NB4 (cell line): ENCODE measurements around the gene APOF.
"Not testable (repeated sequence)": the region's sequence is repeated elsewhere in the genome, so short reads cannot be mapped to it uniquely, and the experiment has no call there.

Experiments used
- DNase-seq: peaks from one replicate; pipeline ENCODE4 v3.0.0; 2010; ENCODE audit warnings: low read depth
- H3K4me3 ChIP-seq: one replicate; pipeline ENCODE4 v1.5.1; 2011; ENCODE audit warnings: mild to moderate bottlenecking, low read depth, low read length, moderate library complexity
- MYC ChIP-seq: IDR thresholded peaks from 2 replicates; pipeline ENCODE4 v1.6.1; 2011; ENCODE audit warnings: low read depth, low read length
- POLR2A ChIP-seq: IDR thresholded peaks from 2 replicates; pipeline ENCODE4 v1.6.1; 2011; ENCODE audit warnings: mild to moderate bottlenecking; ENCODE audit not compliant: insufficient read length; ENCODE audit errors: extremely low read depth
- TF ChIP-seq, protein P1 (sequence below): IDR thresholded peaks from one replicate; pipeline ENCODE4 v1.5.1; 2012; ENCODE audit warnings: low read depth, low read length
- TF ChIP-seq, protein P2 (sequence below): IDR thresholded peaks from 2 replicates; pipeline ENCODE4 v1.6.1; 2011; ENCODE audit warnings: low read depth, low read length

APOF gene

DNA sequence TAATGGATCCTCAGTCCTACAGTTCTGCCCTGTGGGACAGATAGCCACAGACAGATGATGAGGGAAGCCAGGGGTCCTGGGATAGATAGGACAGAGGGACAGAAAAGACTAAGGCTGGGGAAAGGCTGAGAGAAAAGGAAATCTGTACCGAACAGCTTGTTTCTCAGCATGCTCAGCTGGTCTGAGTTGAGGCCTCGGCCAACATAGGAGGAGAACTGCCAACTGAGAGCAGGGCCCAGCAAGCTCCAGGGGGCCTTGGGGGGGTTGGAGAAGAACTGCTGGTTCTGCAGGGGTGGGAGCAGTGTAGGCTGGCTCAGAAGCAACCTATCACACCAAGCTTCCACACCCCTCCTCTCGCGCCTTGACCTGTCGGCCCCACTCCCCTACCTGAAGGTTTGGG lies 13.9 kb downstream of the APOF start:
- H3K4me3 ChIP-seq, result no peak overlapping the region
- TF ChIP-seq, protein P1, sequence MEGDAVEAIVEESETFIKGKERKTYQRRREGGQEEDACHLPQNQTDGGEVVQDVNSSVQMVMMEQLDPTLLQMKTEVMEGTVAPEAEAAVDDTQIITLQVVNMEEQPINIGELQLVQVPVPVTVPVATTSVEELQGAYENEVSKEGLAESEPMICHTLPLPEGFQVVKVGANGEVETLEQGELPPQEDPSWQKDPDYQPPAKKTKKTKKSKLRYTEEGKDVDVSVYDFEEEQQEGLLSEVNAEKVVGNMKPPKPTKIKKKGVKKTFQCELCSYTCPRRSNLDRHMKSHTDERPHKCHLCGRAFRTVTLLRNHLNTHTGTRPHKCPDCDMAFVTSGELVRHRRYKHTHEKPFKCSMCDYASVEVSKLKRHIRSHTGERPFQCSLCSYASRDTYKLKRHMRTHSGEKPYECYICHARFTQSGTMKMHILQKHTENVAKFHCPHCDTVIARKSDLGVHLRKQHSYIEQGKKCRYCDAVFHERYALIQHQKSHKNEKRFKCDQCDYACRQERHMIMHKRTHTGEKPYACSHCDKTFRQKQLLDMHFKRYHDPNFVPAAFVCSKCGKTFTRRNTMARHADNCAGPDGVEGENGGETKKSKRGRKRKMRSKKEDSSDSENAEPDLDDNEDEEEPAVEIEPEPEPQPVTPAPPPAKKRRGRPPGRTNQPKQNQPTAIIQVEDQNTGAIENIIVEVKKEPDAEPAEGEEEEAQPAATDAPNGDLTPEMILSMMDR, result no peak
- TF ChIP-seq POLR2A, result no peak
- TF ChIP-seq, protein P2, sequence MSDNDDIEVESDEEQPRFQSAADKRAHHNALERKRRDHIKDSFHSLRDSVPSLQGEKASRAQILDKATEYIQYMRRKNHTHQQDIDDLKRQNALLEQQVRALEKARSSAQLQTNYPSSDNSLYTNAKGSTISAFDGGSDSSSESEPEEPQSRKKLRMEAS, result no peak
- TF ChIP-seq MYC, result no peak
- DNase-seq, result no peak

DNA sequence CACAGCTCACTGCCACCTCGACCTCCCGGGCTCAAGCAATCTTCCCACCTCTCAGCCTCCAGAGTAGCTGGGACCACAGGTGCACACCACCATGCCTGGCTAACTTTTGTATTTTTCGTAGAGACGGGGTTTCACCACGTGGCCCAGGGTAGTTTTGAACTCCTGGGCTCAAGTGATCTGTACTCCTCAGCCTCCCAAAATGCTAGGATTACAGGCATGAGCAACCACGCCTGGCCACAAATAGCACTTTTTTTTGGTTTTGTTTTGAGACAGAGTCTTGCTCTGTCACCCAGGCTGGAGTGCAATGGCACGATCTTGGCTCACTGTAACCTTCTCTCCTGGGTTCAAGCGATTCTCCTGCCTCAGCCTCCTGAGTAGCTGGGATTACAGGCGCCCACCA lies 15.4 kb downstream of the APOF start:
- not testable (repeated sequence) for H3K4me3 ChIP-seq, DNase-seq

DNA sequence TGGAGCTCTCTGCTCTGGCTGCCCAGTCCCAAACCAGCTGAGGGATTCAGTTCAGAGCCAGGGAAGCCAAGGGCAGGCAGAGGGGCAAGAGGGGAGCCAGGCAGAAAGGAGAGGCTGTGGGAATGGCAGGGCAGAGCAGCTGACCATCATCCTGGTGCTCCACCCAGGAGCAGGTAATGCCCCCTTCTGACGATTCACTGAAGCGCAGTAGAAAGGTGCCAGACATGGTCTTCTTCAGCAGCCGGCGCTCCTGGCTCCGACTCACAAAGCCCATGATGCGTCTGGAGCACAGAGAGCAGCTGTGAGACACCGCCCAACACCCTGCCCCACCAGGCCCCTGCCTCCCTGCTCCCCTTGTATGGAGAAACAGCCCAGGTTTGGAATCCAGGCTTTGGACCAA lies 16.0 kb downstream of the APOF start:
- TF ChIP-seq, protein P2, result no peak
- TF ChIP-seq POLR2A (no peak), MYC (no peak)
- TF ChIP-seq, protein P1, result peak; percentile 32
- DNase-seq, result peak; percentile 39
- H3K4me3 ChIP-seq, result no peak overlapping the region

DNA sequence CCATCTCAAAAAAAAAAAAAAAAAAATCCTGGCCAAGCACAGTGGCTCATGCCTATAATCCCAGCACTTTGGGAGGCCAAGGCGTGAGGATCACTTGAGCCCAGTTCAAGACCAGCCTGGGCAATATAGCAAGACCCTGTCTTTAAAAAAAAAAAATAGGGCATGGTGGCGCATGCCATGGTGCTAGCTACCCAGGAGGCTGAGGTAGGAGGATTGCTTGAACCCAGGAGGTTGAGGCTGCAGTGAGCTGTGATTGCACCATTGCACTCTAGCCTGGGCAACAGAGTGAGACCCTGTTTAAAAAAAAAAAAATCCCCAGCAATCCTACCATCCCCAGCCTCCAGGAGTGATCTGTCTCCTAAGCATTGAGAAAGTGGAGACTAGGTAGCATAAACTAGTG lies 20.4 kb downstream of the APOF start:
- not testable (repeated sequence) for DNase-seq

DNA sequence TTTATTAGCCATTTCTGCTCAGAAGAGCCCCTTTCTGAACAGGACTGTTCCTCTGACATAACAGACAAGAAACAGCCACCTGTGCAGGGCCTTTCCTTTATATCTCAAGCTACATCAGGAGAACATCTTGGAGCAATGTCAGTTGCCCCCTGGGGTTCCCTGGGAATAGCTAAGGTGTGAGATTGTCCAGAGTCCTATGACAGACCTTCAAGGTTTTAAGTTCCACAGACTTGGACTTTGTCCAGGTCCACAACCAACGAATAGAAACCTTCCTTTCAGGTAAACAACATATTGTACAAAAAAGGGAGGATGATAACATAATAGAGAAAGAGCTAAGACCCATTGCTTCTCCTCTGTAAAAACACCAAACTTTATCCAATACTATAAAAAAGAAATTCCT lies 21.0 kb downstream of the APOF start:
- TF ChIP-seq, protein P2, result no peak
- TF ChIP-seq MYC (no peak), POLR2A (no peak)
- TF ChIP-seq, protein P1, result no peak

More for the DNA sequence above, 20.4 kb downstream of the APOF start:
- not testable (repeated sequence) for H3K4me3 ChIP-seq

DNA sequence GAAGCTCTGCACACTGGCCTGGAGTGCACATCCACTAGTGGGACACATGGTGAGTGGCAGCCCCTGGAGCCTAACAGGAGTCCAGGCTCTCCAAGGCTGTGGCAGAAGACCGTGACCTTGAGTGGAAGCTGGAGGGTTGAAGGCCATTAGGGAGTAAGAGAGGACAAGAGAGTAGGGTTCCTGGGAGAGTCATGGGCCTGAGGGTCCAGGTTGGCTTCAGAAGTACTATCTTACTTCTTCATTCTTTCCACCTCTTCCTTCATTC lies 23.6 kb downstream of the APOF start:
- H3K4me3 ChIP-seq, result no peak overlapping the region

More for the DNA sequence above, 21.0 kb downstream of the APOF start:
- no peak overlapping the region for H3K4me3 ChIP-seq
- DNase-seq, result no peak

More for the DNA sequence above, 23.6 kb downstream of the APOF start:
- TF ChIP-seq MYC (no peak), POLR2A (no peak)
- TF ChIP-seq, protein P1, result no peak
- TF ChIP-seq, protein P2, result no peak
- no peak for DNase-seq
